GM12892 (cell line): ENCODE measurements around the gene OLFM2.

ENCODE experiments used
- POLR2A ChIP-seq: IDR thresholded peaks from 2 replicates; pipeline ENCODE4 v1.6.1; 2011; ENCODE audit warnings: low read depth, low read length, control low read depth
- POLR2AphosphoS5 ChIP-seq: IDR thresholded peaks from 2 replicates; pipeline ENCODE4 v1.6.1; 2011; ENCODE audit warnings: low read depth, low read length, control low read depth
- TAF1 ChIP-seq: IDR thresholded peaks from 2 replicates; pipeline ENCODE4 v1.6.1; 2011; ENCODE audit warnings: low read depth, mild to moderate bottlenecking, control low read depth, low read length, borderline replicate concordance

DNA sequence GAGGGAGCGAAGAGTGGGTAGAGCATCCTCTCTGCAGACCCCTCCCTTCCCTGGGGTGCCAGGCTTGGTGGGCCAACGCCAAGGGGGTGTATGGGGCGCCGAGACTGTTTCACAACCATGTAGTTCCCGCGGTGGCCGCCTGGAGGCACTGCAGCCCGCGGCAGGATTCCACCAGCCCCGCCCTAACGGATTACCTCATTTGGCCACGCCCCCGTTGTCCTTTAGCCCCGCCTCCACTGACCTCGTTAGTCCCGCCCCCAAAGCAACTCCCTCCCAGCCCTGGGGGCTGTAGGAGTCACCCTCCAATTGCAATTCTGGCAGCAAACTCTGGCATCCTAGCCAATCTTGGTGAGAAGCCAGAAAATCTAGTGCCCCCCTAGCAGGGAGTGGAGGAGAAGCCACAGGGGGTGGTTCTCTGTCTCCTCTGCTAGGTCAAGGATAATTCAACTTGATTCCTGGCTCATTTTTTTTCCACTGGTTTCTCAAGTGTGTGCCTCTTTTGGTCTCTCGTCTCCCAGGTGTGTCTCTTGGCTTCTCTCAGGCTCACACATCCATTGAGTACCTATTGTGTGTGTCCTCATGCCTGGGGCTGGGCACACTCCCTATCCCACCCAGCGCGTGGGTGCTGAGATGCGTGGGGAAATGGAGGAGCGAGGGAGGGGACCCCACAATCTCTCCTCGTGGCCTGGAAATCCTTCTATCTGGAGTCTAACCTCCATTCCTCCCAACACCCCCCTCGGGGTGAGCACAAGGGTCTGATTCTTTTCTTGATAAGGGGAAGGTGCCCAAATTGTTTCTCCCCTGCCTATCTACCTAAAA lies 2.0 kb downstream of the OLFM2 start:
- TF ChIP-seq POLR2AphosphoS5 (no peak), POLR2A (no peak), TAF1 (no peak)
